ENCODE results near the gene CNKSR2.

DNA sequence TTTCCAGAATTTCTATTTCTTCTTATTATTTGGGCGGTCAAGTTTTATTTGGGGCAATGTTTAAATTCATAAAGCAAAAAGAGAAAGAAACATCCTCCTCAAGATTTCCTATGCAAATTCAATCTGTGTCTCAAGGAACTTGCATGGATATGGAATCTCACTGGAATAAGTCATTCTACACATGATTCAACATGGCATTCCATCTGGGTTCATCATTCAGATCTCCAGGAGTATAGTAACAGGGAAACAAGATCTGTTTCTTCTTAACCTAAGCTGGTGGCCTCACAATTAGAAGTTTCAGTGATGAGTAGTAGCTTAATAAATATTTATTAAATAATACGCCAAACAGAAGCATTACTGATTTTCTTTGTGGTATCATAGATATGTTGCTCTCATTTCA is 264.1 kb downstream of the CNKSR2 start:
- TF ChIP-seq, protein P1, sequence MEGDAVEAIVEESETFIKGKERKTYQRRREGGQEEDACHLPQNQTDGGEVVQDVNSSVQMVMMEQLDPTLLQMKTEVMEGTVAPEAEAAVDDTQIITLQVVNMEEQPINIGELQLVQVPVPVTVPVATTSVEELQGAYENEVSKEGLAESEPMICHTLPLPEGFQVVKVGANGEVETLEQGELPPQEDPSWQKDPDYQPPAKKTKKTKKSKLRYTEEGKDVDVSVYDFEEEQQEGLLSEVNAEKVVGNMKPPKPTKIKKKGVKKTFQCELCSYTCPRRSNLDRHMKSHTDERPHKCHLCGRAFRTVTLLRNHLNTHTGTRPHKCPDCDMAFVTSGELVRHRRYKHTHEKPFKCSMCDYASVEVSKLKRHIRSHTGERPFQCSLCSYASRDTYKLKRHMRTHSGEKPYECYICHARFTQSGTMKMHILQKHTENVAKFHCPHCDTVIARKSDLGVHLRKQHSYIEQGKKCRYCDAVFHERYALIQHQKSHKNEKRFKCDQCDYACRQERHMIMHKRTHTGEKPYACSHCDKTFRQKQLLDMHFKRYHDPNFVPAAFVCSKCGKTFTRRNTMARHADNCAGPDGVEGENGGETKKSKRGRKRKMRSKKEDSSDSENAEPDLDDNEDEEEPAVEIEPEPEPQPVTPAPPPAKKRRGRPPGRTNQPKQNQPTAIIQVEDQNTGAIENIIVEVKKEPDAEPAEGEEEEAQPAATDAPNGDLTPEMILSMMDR (IDR thresholded peaks at IDR 0.05 in 2 of 3, conservative IDR thresholded peaks at IDR 0.05 in 1 of 3; ENCODE audit: borderline replicate concordance in 1 of 3, insufficient read depth in 1 of 3, low read depth in 2 of 3, low read length in 2 of 3) = no peak
- TF ChIP-seq, protein P2, sequence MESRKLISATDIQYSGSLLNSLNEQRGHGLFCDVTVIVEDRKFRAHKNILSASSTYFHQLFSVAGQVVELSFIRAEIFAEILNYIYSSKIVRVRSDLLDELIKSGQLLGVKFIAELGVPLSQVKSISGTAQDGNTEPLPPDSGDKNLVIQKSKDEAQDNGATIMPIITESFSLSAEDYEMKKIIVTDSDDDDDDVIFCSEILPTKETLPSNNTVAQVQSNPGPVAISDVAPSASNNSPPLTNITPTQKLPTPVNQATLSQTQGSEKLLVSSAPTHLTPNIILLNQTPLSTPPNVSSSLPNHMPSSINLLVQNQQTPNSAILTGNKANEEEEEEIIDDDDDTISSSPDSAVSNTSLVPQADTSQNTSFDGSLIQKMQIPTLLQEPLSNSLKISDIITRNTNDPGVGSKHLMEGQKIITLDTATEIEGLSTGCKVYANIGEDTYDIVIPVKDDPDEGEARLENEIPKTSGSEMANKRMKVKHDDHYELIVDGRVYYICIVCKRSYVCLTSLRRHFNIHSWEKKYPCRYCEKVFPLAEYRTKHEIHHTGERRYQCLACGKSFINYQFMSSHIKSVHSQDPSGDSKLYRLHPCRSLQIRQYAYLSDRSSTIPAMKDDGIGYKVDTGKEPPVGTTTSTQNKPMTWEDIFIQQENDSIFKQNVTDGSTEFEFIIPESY (IDR thresholded peaks at IDR 0.05; ENCODE audit: extremely low read depth, insufficient replicate concordance, low read length) = no peak
- TF ChIP-seq POLR2AphosphoS5 (IDR thresholded peaks at IDR 0.05; ENCODE audit: low read depth, low read length) = no peak
- TF ChIP-seq EZH2 (IDR thresholded peaks at IDR 0.05) = no peak
- no peak for TF ChIP-seq RAD21 (IDR thresholded peaks at IDR 0.05; ENCODE audit: low read depth)
- TF ChIP-seq POLR2A (IDR thresholded peaks at IDR 0.05; ENCODE audit: borderline replicate concordance, extremely low read depth, insufficient read depth, insufficient read length) = no peak
- no peak for TF ChIP-seq SRF (IDR thresholded peaks at IDR 0.05; ENCODE audit: low read depth)
- TF ChIP-seq EZH2phosphoT487 (IDR thresholded peaks at IDR 0.05; ENCODE audit: borderline replicate concordance) = no peak

Measured in HCT116 (cell line).